K562 (cell line): Measurements from ENCODE around the gene RTP5. TPM values are rescaled to one million over a fixed set of nuclear protein-coding genes. Genes with fewer than 3 reads are reported as not detected.

Source experiments
- ATAC-seq: fragments of 200-7000 bp; cut with Tn5 transposase; 3 replicates; pipeline ENCODE4 v1.9.1; 2020; ENCODE audit warnings: moderate library complexity
- BruUV-seq: library from RNA; stranded (reverse); fragments of 400-500 nt; replicated peaks from 2 replicates; lab custom pipeline; 2021; lab: Mats Ljungman, UMichigan
- CTCF ChIA-PET: fragments of 300-600 bp; formaldehyde crosslinking; extraction: SDS; loops from one replicate; lab custom pipeline; 2021; ENCODE audit warnings: low intra/inter-chr PET ratio; lab: Yijun Ruan, JAX
- POLR2A ChIA-PET: fragments of 300-600, 350-650 bp; sonication (Branson Sonifier 250); formaldehyde crosslinking; extraction: SDS; loops from one replicate; lab custom pipeline; 2021; ENCODE audit warnings: antibody characterized with exemption, inconsistent platforms; lab: Yijun Ruan, JAX
- DNase-seq, 4 experiments: peaks; one replicate each; pipeline versions ENCODE4 v3.0.0 to v3.0.0-alpha.2; 2011 to 2018; ENCODE audit warnings: low spot score in 3 of 4, mixed read lengths in 3 of 4; ENCODE audit errors: extremely low read depth in 1 of 4
- FAIRE-seq: peaks from 2 replicates; lab custom pipeline; 2011; peaks lifted over from hg19 to GRCh38; lab: Jason Lieb, UNC
- H2AFZ ChIP-seq: 2 replicates; pipeline ENCODE4 v1.6.0; 2011; ENCODE audit warnings: low read depth, low read length, control low read depth, inconsistent platforms
- H3K27ac ChIP-seq: fragments of 200-600 bp; 3 replicates; pipeline ENCODE4 v1.8.0; 2011; ENCODE audit warnings: low read depth, mild to moderate bottlenecking, control low read depth, inconsistent platforms, low read length, moderate library complexity, mixed read lengths; ENCODE audit errors: extremely low read depth
- H3K27me3 ChIP-seq, 2 experiments: fragments of 300-600 bp in 1 of 2; 2 replicates in 1 of 2; 3 replicates in 1 of 2; pipeline versions ENCODE4 v1.6.0 to v1.8.0; 2011; ENCODE audit warnings: inconsistent platforms in 2 of 2, low read length in 2 of 2, mild to moderate bottlenecking in 1 of 2, mixed read lengths in 1 of 2, moderate library complexity in 1 of 2; ENCODE audit not compliant: control insufficient read depth in 2 of 2, insufficient read depth in 2 of 2
- H3K36me3 ChIP-seq: fragments of 300-600 bp; 3 replicates; pipeline ENCODE4 v1.8.0; 2011; ENCODE audit warnings: mild to moderate bottlenecking, low read length, inconsistent platforms; ENCODE audit not compliant: control insufficient read depth, insufficient read depth
- H3K4me1 ChIP-seq, 2 experiments: fragments of 200-600 bp in 1 of 2; replicated peaks in 1 of 2; 2 replicates in 1 of 2; 3 replicates in 1 of 2; pipeline versions ENCODE4 v1.5.1 to v1.8.0; 2011; ENCODE audit warnings: inconsistent platforms in 2 of 2, low read length in 2 of 2, mild to moderate bottlenecking in 1 of 2, mixed read lengths in 1 of 2, moderate library complexity in 1 of 2; ENCODE audit not compliant: control insufficient read depth in 2 of 2, insufficient read depth in 2 of 2
- H3K4me2 ChIP-seq: 2 replicates; pipeline ENCODE4 v1.6.1; 2011; ENCODE audit warnings: low read length, control low read depth, inconsistent platforms, mixed read lengths; ENCODE audit not compliant: insufficient read depth
- H3K4me3 ChIP-seq: fragments of 200-600 bp; sonication (generic), shearing (Covaris generic); 2 replicates; pipeline ENCODE4 v1.5.1; 2016; ENCODE audit warnings: control low read depth, inconsistent platforms
- H3K79me2 ChIP-seq: fragments of 200-600 bp; 3 replicates; pipeline ENCODE4 v1.8.0; 2011; ENCODE audit warnings: low read length, inconsistent platforms; ENCODE audit not compliant: control insufficient read depth, insufficient read depth
- H3K9ac ChIP-seq, 2 experiments: 2 replicates each; pipeline versions ENCODE4 v1.6.0 to v1.6.1; 2011; ENCODE audit warnings: low read depth in 2 of 2, low read length in 2 of 2, control low read depth in 1 of 2, inconsistent platforms in 1 of 2, mild to moderate bottlenecking in 1 of 2, mixed read lengths in 1 of 2; ENCODE audit not compliant: insufficient read depth in 1 of 2
- H3K9me1 ChIP-seq: one replicate; pipeline ENCODE4 v1.6.0; 2011; ENCODE audit warnings: inconsistent platforms, mild to moderate bottlenecking, low read length, moderate library complexity; ENCODE audit not compliant: control insufficient read depth, insufficient read depth
- H3K9me3 ChIP-seq: replicated peaks from 2 replicates; pipeline ENCODE4 v1.5.1; 2011; ENCODE audit warnings: low read depth, low read length, inconsistent platforms; ENCODE audit not compliant: control insufficient read depth, insufficient read depth
- H4K20me1 ChIP-seq: replicated peaks from 2 replicates; pipeline ENCODE4 v1.6.1; 2011; ENCODE audit warnings: low read length, inconsistent platforms, mixed read lengths; ENCODE audit not compliant: control insufficient read depth, insufficient read depth
- CBX1 ChIP-seq: sonication (generic); IDR thresholded peaks from 2 replicates; pipeline ENCODE4 v1.6.1; 2016; ENCODE audit warnings: antibody characterized with exemption, low read depth, mild to moderate bottlenecking
- NCOA6 ChIP-seq: fragments of 450-650 bp; IDR thresholded peaks from 2 replicates; pipeline ENCODE4 v1.6.1; 2017; ENCODE audit warnings: mild to moderate bottlenecking
- SMARCC2 ChIP-seq: fragments of 450-650 bp; IDR thresholded peaks from 2 replicates; pipeline ENCODE4 v1.6.1; 2017; ENCODE audit warnings: antibody characterized with exemption, moderate library complexity, mild to moderate bottlenecking, low read depth
- SNRNP70 ChIP-seq: fragments of 200-400 bp; formaldehyde crosslinking; optimal IDR thresholded peaks from 2 replicates; pipeline ENCODE3; 2017; ENCODE audit warnings: low read depth, low read length
- STAT5B ChIP-seq: fragments of 250-450 bp; sonication (Bioruptor Pico); IDR thresholded peaks from 2 replicates; pipeline ENCODE4 v1.8.0; 2021; ENCODE audit warnings: mild to moderate bottlenecking, inconsistent platforms
- TAF1 ChIP-seq: IDR thresholded peaks from 2 replicates; pipeline ENCODE4 v1.6.1; 2011; ENCODE audit warnings: mild to moderate bottlenecking, low read length, moderate library complexity; ENCODE audit not compliant: insufficient read depth, control insufficient read depth, severe bottlenecking; ENCODE audit errors: extremely low read depth
- TRIM28 ChIP-seq: fragments of 450-650 bp; IDR thresholded peaks from 2 replicates; pipeline ENCODE4 v1.6.1; 2017
- ZNF253 ChIP-seq: fragments of 250-450 bp; sonication (Bioruptor Pico); conservative IDR thresholded peaks from 2 replicates; pipeline ENCODE4 v1.6.1; 2021; ENCODE audit warnings: mild to moderate bottlenecking
- ZNF41 ChIP-seq: fragments of 250-450 bp; sonication (Bioruptor Pico); conservative IDR thresholded peaks from 2 replicates; pipeline ENCODE4 v1.4.0; 2020; ENCODE audit warnings: mild to moderate bottlenecking
- WGBS: fragments of 100-300 bp; shearing (Covaris generic); methylation state at CpG from one replicate; pipeline ENCODE4 v1.1.6; 2016; ENCODE audit warnings: low coverage, mixed read lengths; ENCODE audit not compliant: insufficient coverage; ENCODE audit errors: missing lambda C conversion rate; 5-methylcytosine and 5-hydroxymethylcytosine counted together
- in situ Hi-C: fragments of 300-500 bp; cut with MboI; formaldehyde crosslinking; loops from 4 replicates; pipeline ENCODE4 v1.15.0; 2018; ENCODE audit warnings: inconsistent platforms, mixed read lengths
- intact Hi-C: fragments of 100-400 bp; cut with micrococcal nuclease; formaldehyde crosslinking; loops from 2 replicates; pipeline ENCODE4 v1.14.2; 2022
- polyA plus RNA-seq, 8 experiments: library from polyadenylated mRNA; depleted of rRNA in 4 of 8; stranded (reverse) in 5 of 8; unstranded in 3 of 8; fragments of >200 nt; fragmentation: Nextera tagmentation in 2 of 8; fragmentation: Illumina TruSeq in 1 of 8; extraction: Ambion mirVana in 2 of 8; extraction: Trizol in 1 of 8; gene quantifications; 2 replicates each; pipeline versions ENCODE4 v1.2.1 to v1.2.3, GENCODE V29; 2011 to 2014; ENCODE audit warnings: inconsistent platforms in 1 of 8, missing spikeins in 1 of 8
- total RNA-seq, 7 experiments: library from RNA; depleted of rRNA in 6 of 7; stranded (reverse); fragments of >200 nt in 6 of 7; fragmentation: Illumina TruSeq in 2 of 7; extraction: Trizol in 2 of 7; gene quantifications; 2 replicates each; pipeline versions ENCODE4 v1.2.1 to v1.2.3, GENCODE V29; 2011 to 2021; ENCODE audit warnings: low replicate concordance in 1 of 7
- TF ChIP-seq, protein P1 (sequence below), 2 experiments: fragments of 450-650 bp; IDR thresholded peaks; 2 replicates each; pipeline ENCODE4 v1.6.1; 2018; ENCODE audit warnings: mild to moderate bottlenecking in 2 of 2, low read depth in 1 of 2; ENCODE audit not compliant: partially characterized antibody in 2 of 2
- TF ChIP-seq, protein P2 (sequence below): IDR thresholded peaks from 2 replicates; pipeline ENCODE4 v1.6.1; 2011; ENCODE audit warnings: borderline replicate concordance, low read depth, mild to moderate bottlenecking, moderate library complexity, low read length; ENCODE audit not compliant: insufficient read depth, poor library complexity, severe bottlenecking
- TF ChIP-seq, protein P3 (sequence below): fragments of 450-650 bp; IDR thresholded peaks from 2 replicates; pipeline ENCODE4 v1.6.1; 2016; ENCODE audit warnings: missing biosample characterization, missing genetic modification characterization

Gene RTP5
- total and polyA plus RNA-seq, 9 of the 15 experiments (the other 6 are each of a cell fraction or from before 2014, with no cell fraction given) = not detected

DNA sequence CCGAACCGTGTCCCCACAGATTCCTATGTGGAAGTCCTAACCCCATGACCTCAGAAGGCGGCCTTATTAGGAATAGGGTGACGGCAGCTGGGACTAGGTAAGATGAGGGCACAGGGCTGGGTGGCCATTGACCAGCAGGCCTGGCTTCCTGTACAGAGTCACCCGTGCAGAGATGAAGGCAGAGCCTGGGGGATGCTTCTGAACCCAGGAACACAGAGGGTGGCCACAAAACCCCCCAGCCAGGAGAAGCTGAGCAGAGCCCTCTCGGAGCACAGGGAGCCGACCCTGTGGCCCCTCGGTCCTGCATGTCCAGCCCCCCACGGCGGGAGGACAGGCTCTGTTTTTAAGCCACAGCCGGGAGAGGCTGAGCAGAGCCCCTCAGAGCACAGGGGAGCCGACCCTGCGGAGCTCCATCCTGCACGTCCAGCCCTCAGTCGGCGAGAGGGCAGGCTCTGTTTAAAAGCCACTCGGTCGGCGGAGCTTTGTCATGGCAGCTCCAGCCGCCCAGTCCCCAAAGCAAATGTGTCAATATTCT, 13.6 kb upstream of the RTP5 start (continued):
- TF ChIP-seq, protein P1, sequence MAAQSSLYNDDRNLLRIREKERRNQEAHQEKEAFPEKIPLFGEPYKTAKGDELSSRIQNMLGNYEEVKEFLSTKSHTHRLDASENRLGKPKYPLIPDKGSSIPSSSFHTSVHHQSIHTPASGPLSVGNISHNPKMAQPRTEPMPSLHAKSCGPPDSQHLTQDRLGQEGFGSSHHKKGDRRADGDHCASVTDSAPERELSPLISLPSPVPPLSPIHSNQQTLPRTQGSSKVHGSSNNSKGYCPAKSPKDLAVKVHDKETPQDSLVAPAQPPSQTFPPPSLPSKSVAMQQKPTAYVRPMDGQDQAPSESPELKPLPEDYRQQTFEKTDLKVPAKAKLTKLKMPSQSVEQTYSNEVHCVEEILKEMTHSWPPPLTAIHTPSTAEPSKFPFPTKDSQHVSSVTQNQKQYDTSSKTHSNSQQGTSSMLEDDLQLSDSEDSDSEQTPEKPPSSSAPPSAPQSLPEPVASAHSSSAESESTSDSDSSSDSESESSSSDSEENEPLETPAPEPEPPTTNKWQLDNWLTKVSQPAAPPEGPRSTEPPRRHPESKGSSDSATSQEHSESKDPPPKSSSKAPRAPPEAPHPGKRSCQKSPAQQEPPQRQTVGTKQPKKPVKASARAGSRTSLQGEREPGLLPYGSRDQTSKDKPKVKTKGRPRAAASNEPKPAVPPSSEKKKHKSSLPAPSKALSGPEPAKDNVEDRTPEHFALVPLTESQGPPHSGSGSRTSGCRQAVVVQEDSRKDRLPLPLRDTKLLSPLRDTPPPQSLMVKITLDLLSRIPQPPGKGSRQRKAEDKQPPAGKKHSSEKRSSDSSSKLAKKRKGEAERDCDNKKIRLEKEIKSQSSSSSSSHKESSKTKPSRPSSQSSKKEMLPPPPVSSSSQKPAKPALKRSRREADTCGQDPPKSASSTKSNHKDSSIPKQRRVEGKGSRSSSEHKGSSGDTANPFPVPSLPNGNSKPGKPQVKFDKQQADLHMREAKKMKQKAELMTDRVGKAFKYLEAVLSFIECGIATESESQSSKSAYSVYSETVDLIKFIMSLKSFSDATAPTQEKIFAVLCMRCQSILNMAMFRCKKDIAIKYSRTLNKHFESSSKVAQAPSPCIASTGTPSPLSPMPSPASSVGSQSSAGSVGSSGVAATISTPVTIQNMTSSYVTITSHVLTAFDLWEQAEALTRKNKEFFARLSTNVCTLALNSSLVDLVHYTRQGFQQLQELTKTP (IDR thresholded peaks at IDR 0.05; ENCODE audit: low read depth in 1 of 2, partially characterized antibody in 2 of 2) = no peak
- no peak for TF ChIP-seq ZNF41
- TF ChIP-seq, all 486 proteins: peak for 0

DNA sequence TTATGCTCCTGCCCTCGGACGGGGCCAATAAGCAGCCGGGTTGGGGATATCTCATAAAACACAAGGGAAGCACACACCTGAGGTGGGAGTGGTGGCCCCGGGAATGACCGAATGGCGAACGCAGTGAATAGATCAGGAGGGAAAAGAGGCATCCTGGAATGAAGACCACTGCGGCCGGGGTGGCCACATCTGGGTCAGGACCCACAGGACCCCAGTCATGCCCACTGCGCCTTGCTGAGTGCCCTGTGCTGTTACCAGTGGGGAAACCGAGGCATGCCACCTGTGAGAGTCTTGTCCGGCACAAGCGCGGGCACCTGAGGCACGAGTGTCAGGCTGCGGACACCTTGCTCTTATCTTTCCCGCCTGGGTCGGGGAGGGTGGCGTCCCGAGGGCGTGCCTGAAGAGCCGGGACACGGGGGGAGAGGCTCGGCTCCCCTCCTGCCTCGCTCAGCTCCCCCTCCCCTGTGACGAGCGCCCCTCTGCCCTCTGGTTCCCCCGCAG, 12.4 kb upstream of the RTP5 start:
- in situ Hi-C loops = loop anchor here (5.0 kb wide), 1 partner anchor 110 kb away; no protein-coding TSS in a partner anchor
- no peaks in the 10 kb centered on the region for H3K27me3 ChIP-seq
- peaks cover 3 to 72% of the 10 kb centered on the region in 2 experiments; a peak in 4 of 5 replicates for H3K4me1 ChIP-seq
- POLR2A ChIA-PET = interaction anchor here (0.6 to 1.5 kb wide), 2 partner anchors 10 to 11 kb away, joined by 4 read pairs; no protein-coding TSS in a partner anchor
- H3K9ac ChIP-seq = peak overlapping the region in 1 of 2 experiments; percentile 35; a peak in 1 of 4 replicates
- no peak overlapping the region for H3K27ac ChIP-seq
- CTCF ChIA-PET = no interaction called here
- H3K79me2 ChIP-seq = no peaks in the 10 kb centered on the region
- no peaks in the 10 kb centered on the region for H3K36me3 ChIP-seq
- DNase-seq = no peak
- no peaks in the 10 kb centered on the region for H3K9me1 ChIP-seq
- BruUV-seq = no TSS peak
- no peak for ATAC-seq
- H3K4me2 ChIP-seq = no peak overlapping the region
- H4K20me1 ChIP-seq = no peaks in the 10 kb centered on the region
- H3K4me3 ChIP-seq = no peak overlapping the region
- H2AFZ ChIP-seq = no peak overlapping the region
- WGBS = 27% methylated on average over 18 of the region's 28 CpGs
- no peak for FAIRE-seq
- intact Hi-C loops = no loop called here
- no peaks in the 10 kb centered on the region for H3K9me3 ChIP-seq
- TF ChIP-seq TRIM28 = no peak
- TF ChIP-seq, protein P2, sequence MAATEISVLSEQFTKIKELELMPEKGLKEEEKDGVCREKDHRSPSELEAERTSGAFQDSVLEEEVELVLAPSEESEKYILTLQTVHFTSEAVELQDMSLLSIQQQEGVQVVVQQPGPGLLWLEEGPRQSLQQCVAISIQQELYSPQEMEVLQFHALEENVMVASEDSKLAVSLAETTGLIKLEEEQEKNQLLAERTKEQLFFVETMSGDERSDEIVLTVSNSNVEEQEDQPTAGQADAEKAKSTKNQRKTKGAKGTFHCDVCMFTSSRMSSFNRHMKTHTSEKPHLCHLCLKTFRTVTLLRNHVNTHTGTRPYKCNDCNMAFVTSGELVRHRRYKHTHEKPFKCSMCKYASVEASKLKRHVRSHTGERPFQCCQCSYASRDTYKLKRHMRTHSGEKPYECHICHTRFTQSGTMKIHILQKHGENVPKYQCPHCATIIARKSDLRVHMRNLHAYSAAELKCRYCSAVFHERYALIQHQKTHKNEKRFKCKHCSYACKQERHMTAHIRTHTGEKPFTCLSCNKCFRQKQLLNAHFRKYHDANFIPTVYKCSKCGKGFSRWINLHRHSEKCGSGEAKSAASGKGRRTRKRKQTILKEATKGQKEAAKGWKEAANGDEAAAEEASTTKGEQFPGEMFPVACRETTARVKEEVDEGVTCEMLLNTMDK = no peak
- no peak for TF ChIP-seq TAF1
- TF ChIP-seq SNRNP70 = no peak
- no peak for TF ChIP-seq SMARCC2
- TF ChIP-seq NCOA6 = no peak
- no peak for TF ChIP-seq STAT5B (CRISPR knock-in tag)
- TF ChIP-seq, protein P3, sequence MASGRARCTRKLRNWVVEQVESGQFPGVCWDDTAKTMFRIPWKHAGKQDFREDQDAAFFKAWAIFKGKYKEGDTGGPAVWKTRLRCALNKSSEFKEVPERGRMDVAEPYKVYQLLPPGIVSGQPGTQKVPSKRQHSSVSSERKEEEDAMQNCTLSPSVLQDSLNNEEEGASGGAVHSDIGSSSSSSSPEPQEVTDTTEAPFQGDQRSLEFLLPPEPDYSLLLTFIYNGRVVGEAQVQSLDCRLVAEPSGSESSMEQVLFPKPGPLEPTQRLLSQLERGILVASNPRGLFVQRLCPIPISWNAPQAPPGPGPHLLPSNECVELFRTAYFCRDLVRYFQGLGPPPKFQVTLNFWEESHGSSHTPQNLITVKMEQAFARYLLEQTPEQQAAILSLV (tag) = no peak
- TF ChIP-seq CBX1 = no peak
- no peak for TF ChIP-seq ZNF253
